ENCODE data around the gene PDIA5.

PDIA5 gene

DNA sequence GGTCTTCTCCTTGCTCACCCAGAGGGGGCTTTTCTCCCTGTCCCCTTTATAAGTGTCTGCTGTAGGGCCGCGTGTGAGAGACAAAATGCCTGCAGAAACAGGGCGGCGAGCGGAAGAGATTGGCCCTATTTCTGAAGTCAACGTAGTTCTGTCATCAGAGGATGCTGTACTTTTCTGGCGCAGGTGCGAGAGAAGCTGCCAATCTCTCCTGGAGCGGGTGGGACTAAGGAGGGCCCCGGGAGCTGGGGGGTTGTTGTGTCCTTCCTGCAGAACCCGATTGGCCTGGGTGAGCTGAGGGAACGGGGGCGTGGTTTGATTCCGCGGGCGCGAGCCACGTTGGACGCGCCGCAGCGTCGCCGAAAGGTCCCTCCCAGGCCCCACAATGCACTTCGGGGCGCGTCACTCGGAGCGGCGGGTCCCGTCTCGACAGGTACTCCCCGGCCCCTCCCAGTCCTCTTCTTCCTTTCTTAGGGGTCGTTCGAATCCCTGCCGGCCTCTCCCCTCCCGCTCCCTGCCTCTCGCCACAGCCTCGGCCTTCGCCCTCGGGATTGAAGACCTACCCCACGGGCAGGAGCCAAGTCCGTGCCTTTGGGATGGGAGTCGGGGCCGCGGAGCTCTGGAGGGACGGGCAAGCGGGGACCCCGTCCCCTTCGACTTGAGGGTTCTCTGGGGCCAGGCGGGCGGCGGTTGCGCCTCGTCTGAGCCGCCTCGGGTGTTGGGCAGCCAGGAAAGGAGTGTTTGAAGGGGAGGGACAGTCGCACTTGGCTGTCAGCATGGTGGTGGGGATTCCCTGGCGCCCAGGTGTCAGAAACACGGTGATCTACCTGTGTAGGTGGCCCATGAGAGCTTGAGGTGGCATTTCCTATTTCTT lies 135.0 kb downstream of the PDIA5 start, which contains the start of gene SEC22A:
Gene SEC22A (plus strand): TSS at position 387 of the 871 bp plus-strand sequence. CDS start 7,275 bp downstream, outside the sequence.
- TF ChIP-seq, protein P1, sequence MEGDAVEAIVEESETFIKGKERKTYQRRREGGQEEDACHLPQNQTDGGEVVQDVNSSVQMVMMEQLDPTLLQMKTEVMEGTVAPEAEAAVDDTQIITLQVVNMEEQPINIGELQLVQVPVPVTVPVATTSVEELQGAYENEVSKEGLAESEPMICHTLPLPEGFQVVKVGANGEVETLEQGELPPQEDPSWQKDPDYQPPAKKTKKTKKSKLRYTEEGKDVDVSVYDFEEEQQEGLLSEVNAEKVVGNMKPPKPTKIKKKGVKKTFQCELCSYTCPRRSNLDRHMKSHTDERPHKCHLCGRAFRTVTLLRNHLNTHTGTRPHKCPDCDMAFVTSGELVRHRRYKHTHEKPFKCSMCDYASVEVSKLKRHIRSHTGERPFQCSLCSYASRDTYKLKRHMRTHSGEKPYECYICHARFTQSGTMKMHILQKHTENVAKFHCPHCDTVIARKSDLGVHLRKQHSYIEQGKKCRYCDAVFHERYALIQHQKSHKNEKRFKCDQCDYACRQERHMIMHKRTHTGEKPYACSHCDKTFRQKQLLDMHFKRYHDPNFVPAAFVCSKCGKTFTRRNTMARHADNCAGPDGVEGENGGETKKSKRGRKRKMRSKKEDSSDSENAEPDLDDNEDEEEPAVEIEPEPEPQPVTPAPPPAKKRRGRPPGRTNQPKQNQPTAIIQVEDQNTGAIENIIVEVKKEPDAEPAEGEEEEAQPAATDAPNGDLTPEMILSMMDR (IDR thresholded peaks at IDR 0.05; ENCODE audit: low read depth, low read length): no peak
- in situ Hi-C loops (cut with HindIII; ENCODE audit: low sequenced_read_pairs): no loop called here
- peak; percentile 93 for DNase-seq (ENCODE audit: low read depth, low spot score)
- peak within 1 kb of the TSS; percentile 77 for H3K4me3 ChIP-seq (ENCODE audit: low read depth, low read length)

DNA sequence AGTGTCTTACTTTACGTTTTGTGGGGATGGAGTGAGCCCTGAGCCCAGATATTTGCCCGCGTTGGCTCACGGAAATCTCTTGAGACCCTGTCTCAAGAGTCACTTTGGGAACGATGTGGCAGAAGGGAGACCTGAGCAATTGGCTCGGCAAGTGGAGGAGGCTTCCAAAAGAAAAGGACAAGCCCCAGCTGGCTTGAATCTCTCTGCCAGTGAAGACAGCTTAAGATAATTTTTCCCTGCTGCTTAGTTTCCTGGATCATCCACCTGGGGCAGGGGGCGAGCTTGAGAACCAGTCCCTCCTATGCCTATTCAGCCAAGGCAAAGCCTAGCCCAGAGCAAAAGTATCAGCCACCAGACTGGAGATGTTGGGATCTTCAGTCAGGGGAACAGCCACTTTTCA lies 135.6 kb downstream of the PDIA5 start:
- peak; percentile 12 for DNase-seq (ENCODE audit: low read depth, low spot score)
- H3K4me3 ChIP-seq (ENCODE audit: low read depth, low read length): peak overlapping the region; percentile 77
- TF ChIP-seq, protein P1 (IDR thresholded peaks at IDR 0.05; ENCODE audit: low read depth, low read length): peak; percentile 7
- in situ Hi-C loops (cut with HindIII; ENCODE audit: low sequenced_read_pairs): no loop called here

Measured in astrocyte of the spinal cord (primary cell).